Naive B cell (primary cell): ENCODE data around the gene ARHGEF10L. TPM values are rescaled to one million over a fixed set of nuclear protein-coding genes. Genes with fewer than 3 reads are reported as not detected.
A peak's percentile ranks its signal among the peaks of the same experiment; 100 is the strongest.
"Not testable (repeated sequence)": the region's sequence is repeated elsewhere in the genome, so short reads cannot be mapped to it uniquely, and the experiment has no call there.

Source experiments
- ATAC-seq, 2 donors: fragments of 150-1000 bp; cut with Tn5 transposase; 2 replicates each; pipeline ENCODE4 v1.10.0; 2021; ENCODE audit warnings: low read depth in 2 of 2, mild to moderate bottlenecking in 2 of 2, moderate library complexity in 2 of 2
- DNase-seq: peaks from one replicate; pipeline ENCODE4 v3.0.0; 2022
- H3K27ac Mint-ChIP-seq, 6 donors: one replicate each; pipeline ENCODE4 v1.8.0; 2020 to 2022; ENCODE audit warnings: mild to moderate bottlenecking in 6 of 6, mixed read lengths in 6 of 6, moderate library complexity in 5 of 6, inconsistent platforms in 2 of 6
- H3K27me3 Mint-ChIP-seq, 3 donors: one replicate each; pipeline ENCODE4 v1.8.0; 2021 to 2022; ENCODE audit warnings: mixed read lengths in 3 of 3, mild to moderate bottlenecking in 1 of 3
- H3K36me3 Mint-ChIP-seq, 2 donors: one replicate each; pipeline ENCODE4 v1.8.0; 2020 to 2022; ENCODE audit warnings: mixed read lengths in 2 of 2, inconsistent platforms in 1 of 2, mild to moderate bottlenecking in 1 of 2
- H3K4me1 Mint-ChIP-seq, 3 donors: one replicate each; pipeline ENCODE4 v1.8.0; 2020 to 2022; ENCODE audit warnings: mixed read lengths in 3 of 3, inconsistent platforms in 1 of 3, mild to moderate bottlenecking in 1 of 3, moderate library complexity in 1 of 3
- H3K4me3 Mint-ChIP-seq, 8 donors: one replicate each; pipeline ENCODE4 v1.8.0; 2020 to 2022; ENCODE audit warnings: mild to moderate bottlenecking in 8 of 8, mixed read lengths in 8 of 8, moderate library complexity in 8 of 8, inconsistent platforms in 2 of 8
- H3K9me3 Mint-ChIP-seq, 7 donors: one replicate each; pipeline ENCODE4 v1.8.0; 2020 to 2022; ENCODE audit warnings: mixed read lengths in 7 of 7, mild to moderate bottlenecking in 5 of 7, inconsistent platforms in 2 of 7, moderate library complexity in 1 of 7
- polyA plus RNA-seq, 6 donors: library from polyadenylated mRNA; unstranded; fragments of 300-500 nt; fragmentation: Illumina TruSeq; gene quantifications; one replicate each; pipeline ENCODE4 v1.2.3, GENCODE V29; 2021; ENCODE audit warnings: low read depth in 6 of 6

Gene ARHGEF10L
- polyA plus RNA-seq: under 1 TPM in 3 of 6 donors, not detected in 3; 0.13 to 0.29 (median 0.28) TPM

- no peak for DNase-seq
- H3K27me3 Mint-ChIP-seq: peaks cover 25 to 69% (median 57%) of the 10 kb centered on the region in 3 donors
- H3K27ac Mint-ChIP-seq: peak within 1 kb of the TSS in 3 of 6 donors; percentile 51 to 77 (median 75)
- peak within 1 kb of the TSS in 7 of 8 donors; percentile 51 to 86 (median 74) for H3K4me3 Mint-ChIP-seq
- peaks cover 24 to 32% (median 25%) of the 10 kb centered on the region in 3 donors for H3K4me1 Mint-ChIP-seq
- H3K36me3 Mint-ChIP-seq: peaks cover 0 to 2% of the 10 kb centered on the region in 2 donors
- ATAC-seq: no peak
- H3K9me3 Mint-ChIP-seq: peaks cover 0 to 4% (median 2%) of the 10 kb centered on the region in 7 donors
These were observed at the start of gene ARHGEF10L for GRCh38 chr1:17539477-17540254. Gene ARHGEF10L, plus strand, starts transcription at chr1:17539698. Its CDS starts 40,898 bp downstream, at chr1:17580596.

- not testable (repeated sequence) for ATAC-seq, DNase-seq, H3K36me3 Mint-ChIP-seq, H3K4me1 Mint-ChIP-seq, H3K9me3 Mint-ChIP-seq, H3K4me3 Mint-ChIP-seq
- Mint-ChIP-seq H3K27me3 (peaks cover 12 to 23% (median 17%) of the 10 kb centered on the region in 3 donors), H3K27ac (peak overlapping the region in 2 of 6 donors; percentile 57 to 69)
These were observed 49.6 kb upstream of the ARHGEF10L start for GRCh38 chr1:17489768-17490417.

- not testable (repeated sequence) for DNase-seq, H3K4me3 Mint-ChIP-seq, H3K36me3 Mint-ChIP-seq, ATAC-seq, H3K4me1 Mint-ChIP-seq, H3K9me3 Mint-ChIP-seq, H3K27ac Mint-ChIP-seq
- peaks cover 8 to 15% (median 10%) of the 10 kb centered on the region in 3 donors for H3K27me3 Mint-ChIP-seq
These were observed 48.8 kb upstream of the ARHGEF10L start for GRCh38 chr1:17490667-17491066.

GRCh38 chr1:17494114-17494729 lies 45.3 kb upstream of the ARHGEF10L start:
- H3K27me3 Mint-ChIP-seq: peaks cover 14 to 25% (median 17%) of the 10 kb centered on the region in 3 donors
- ATAC-seq: peak; percentile 58 to 69
- no peak overlapping the region for H3K4me3 Mint-ChIP-seq
- DNase-seq: peak; percentile 41
- H3K4me1 Mint-ChIP-seq: no peaks in the 10 kb centered on the region
- H3K27ac Mint-ChIP-seq: peak overlapping the region in 1 of 6 donors; percentile 9
- no peaks in the 10 kb centered on the region for H3K36me3 Mint-ChIP-seq
- H3K9me3 Mint-ChIP-seq: peaks cover 0 to 11% (median 4%) of the 10 kb centered on the region in 7 donors

- no peaks in the 10 kb centered on the region for H3K4me1 Mint-ChIP-seq
- no peak overlapping the region for H3K4me3 Mint-ChIP-seq
- DNase-seq: no peak
- no peaks in the 10 kb centered on the region for H3K36me3 Mint-ChIP-seq
- peaks cover 0 to 11% (median 4%) of the 10 kb centered on the region in 7 donors for H3K9me3 Mint-ChIP-seq
- ATAC-seq: no peak
- no peak overlapping the region for H3K27ac Mint-ChIP-seq
- H3K27me3 Mint-ChIP-seq: peaks cover 14 to 34% (median 20%) of the 10 kb centered on the region in 3 donors
These were observed 43.1 kb upstream of the ARHGEF10L start for GRCh38 chr1:17496419-17496818.

- H3K4me1 Mint-ChIP-seq: no peaks in the 10 kb centered on the region
- no peak for ATAC-seq
- H3K27me3 Mint-ChIP-seq: peaks cover 14 to 38% (median 21%) of the 10 kb centered on the region in 3 donors
- H3K4me3 Mint-ChIP-seq: no peak overlapping the region
- H3K36me3 Mint-ChIP-seq: no peaks in the 10 kb centered on the region
- no peak overlapping the region for H3K27ac Mint-ChIP-seq
- H3K9me3 Mint-ChIP-seq: peaks cover 0 to 11% (median 4%) of the 10 kb centered on the region in 7 donors
- DNase-seq: no peak
These were observed 41.3 kb upstream of the ARHGEF10L start for GRCh38 chr1:17498214-17498613.

- Mint-ChIP-seq H3K27me3 (peaks cover 11 to 34% (median 18%) of the 10 kb centered on the region in 3 donors), H3K4me3 (no peak overlapping the region), H3K36me3 (no peaks in the 10 kb centered on the region), H3K4me1 (no peaks in the 10 kb centered on the region), H3K9me3 (peaks cover 0 to 11% (median 4%) of the 10 kb centered on the region in 7 donors), H3K27ac (no peak overlapping the region)
- DNase-seq: peak; percentile 27
- ATAC-seq: peak; percentile 48 to 66
These were observed 37.1 kb upstream of the ARHGEF10L start for GRCh38 chr1:17502326-17502778.

GRCh38 chr1:17503146-17503545 lies 36.4 kb upstream of the ARHGEF10L start:
- DNase-seq (no peak), ATAC-seq (no peak)
- H3K9me3 Mint-ChIP-seq: peaks cover 0 to 6% (median 1%) of the 10 kb centered on the region in 7 donors
- H3K4me3 Mint-ChIP-seq: peak overlapping the region in 1 of 8 donors; percentile 8
- no peaks in the 10 kb centered on the region for H3K36me3 Mint-ChIP-seq
- H3K27me3 Mint-ChIP-seq: peaks cover 10 to 28% (median 13%) of the 10 kb centered on the region in 3 donors
- no peaks in the 10 kb centered on the region for H3K4me1 Mint-ChIP-seq
- no peak overlapping the region for H3K27ac Mint-ChIP-seq

- H3K27ac Mint-ChIP-seq, DNase-seq, ATAC-seq, H3K9me3 Mint-ChIP-seq, H3K36me3 Mint-ChIP-seq, H3K4me3 Mint-ChIP-seq, H3K4me1 Mint-ChIP-seq, H3K27me3 Mint-ChIP-seq: not testable (repeated sequence)
These were observed 32.3 kb upstream of the ARHGEF10L start for GRCh38 chr1:17507200-17507599.

- no peak overlapping the region for H3K4me3 Mint-ChIP-seq
- H3K36me3 Mint-ChIP-seq: no peaks in the 10 kb centered on the region
- H3K4me1 Mint-ChIP-seq: no peaks in the 10 kb centered on the region
- ATAC-seq (no peak), DNase-seq (no peak)
- no peak overlapping the region for H3K27ac Mint-ChIP-seq
- H3K27me3 Mint-ChIP-seq: peaks cover 0 to 4% (median 4%) of the 10 kb centered on the region in 3 donors
- H3K9me3 Mint-ChIP-seq: no peaks in the 10 kb centered on the region
These were observed 31.6 kb upstream of the ARHGEF10L start for GRCh38 chr1:17507915-17508314.

- H3K4me3 Mint-ChIP-seq: no peak overlapping the region
- no peaks in the 10 kb centered on the region for H3K36me3 Mint-ChIP-seq
- no peaks in the 10 kb centered on the region for H3K9me3 Mint-ChIP-seq
- peaks cover 0 to 10% (median 8%) of the 10 kb centered on the region in 3 donors for H3K27me3 Mint-ChIP-seq
- no peak overlapping the region for H3K27ac Mint-ChIP-seq
- no peak for ATAC-seq
- DNase-seq: no peak
- H3K4me1 Mint-ChIP-seq: no peaks in the 10 kb centered on the region
These were observed 30.1 kb upstream of the ARHGEF10L start for GRCh38 chr1:17509363-17509762.

- no peaks in the 10 kb centered on the region for H3K36me3 Mint-ChIP-seq
- no peaks in the 10 kb centered on the region for H3K9me3 Mint-ChIP-seq
- ATAC-seq (no peak), DNase-seq (no peak)
- H3K4me1 Mint-ChIP-seq: no peaks in the 10 kb centered on the region
- peaks cover 3 to 11% (median 10%) of the 10 kb centered on the region in 3 donors for H3K27me3 Mint-ChIP-seq
- H3K4me3 Mint-ChIP-seq: no peak overlapping the region
- H3K27ac Mint-ChIP-seq: no peak overlapping the region
These were observed 29.4 kb upstream of the ARHGEF10L start for GRCh38 chr1:17510138-17510537.

GRCh38 chr1:17511188-17511587 lies 28.3 kb upstream of the ARHGEF10L start:
- no peaks in the 10 kb centered on the region for H3K4me1 Mint-ChIP-seq

More at GRCh38 chr1:17511188-17511587, 28.3 kb upstream of the ARHGEF10L start:
- DNase-seq (no peak), ATAC-seq (no peak)
- H3K27ac Mint-ChIP-seq: no peak overlapping the region
- H3K4me3 Mint-ChIP-seq: no peak overlapping the region
- H3K9me3 Mint-ChIP-seq: no peaks in the 10 kb centered on the region
- no peaks in the 10 kb centered on the region for H3K36me3 Mint-ChIP-seq
- H3K27me3 Mint-ChIP-seq: peaks cover 12 to 21% (median 16%) of the 10 kb centered on the region in 3 donors
